C4-2B (cell line): ENCODE results near the gene RIT1.

Experiments
- H3K27ac ChIP-seq: fragments of 450-650 bp; 2 replicates; pipeline ENCODE4 v1.5.1; 2017
- ZFX ChIP-seq: fragments of 450-650 bp; IDR thresholded peaks from 2 replicates; pipeline ENCODE4 v1.6.1; 2017
- TF ChIP-seq, protein P1 (sequence below): fragments of 450-650 bp; conservative IDR thresholded peaks from 2 replicates; pipeline ENCODE4 v1.5.1; 2017; ENCODE audit warnings: mild to moderate bottlenecking

RIT1 gene

DNA sequence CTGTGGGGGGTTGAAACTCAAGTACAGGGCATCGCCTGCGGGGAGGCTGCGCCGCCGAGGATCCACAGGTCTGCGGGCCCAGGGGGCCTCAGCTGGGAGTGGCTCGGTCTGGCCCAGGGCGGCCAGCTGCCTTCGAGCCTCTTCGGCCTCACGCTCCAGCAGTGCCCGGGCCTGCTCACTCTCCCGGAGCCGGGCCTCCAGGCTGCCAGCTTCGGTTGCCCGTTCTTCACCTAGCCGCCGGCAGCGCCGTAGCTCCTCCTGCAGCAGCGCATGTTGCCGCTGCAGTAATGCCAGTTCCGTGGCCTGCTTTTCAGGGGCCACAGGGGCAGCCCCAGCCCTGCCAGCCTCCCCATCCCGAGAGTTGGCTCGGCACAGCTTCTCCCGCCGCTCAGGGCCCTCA, 39.7 kb upstream of the RIT1 start:
- TF ChIP-seq ZFX: no peak
- TF ChIP-seq, protein P1, sequence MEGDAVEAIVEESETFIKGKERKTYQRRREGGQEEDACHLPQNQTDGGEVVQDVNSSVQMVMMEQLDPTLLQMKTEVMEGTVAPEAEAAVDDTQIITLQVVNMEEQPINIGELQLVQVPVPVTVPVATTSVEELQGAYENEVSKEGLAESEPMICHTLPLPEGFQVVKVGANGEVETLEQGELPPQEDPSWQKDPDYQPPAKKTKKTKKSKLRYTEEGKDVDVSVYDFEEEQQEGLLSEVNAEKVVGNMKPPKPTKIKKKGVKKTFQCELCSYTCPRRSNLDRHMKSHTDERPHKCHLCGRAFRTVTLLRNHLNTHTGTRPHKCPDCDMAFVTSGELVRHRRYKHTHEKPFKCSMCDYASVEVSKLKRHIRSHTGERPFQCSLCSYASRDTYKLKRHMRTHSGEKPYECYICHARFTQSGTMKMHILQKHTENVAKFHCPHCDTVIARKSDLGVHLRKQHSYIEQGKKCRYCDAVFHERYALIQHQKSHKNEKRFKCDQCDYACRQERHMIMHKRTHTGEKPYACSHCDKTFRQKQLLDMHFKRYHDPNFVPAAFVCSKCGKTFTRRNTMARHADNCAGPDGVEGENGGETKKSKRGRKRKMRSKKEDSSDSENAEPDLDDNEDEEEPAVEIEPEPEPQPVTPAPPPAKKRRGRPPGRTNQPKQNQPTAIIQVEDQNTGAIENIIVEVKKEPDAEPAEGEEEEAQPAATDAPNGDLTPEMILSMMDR: no peak
- no peak overlapping the region for H3K27ac ChIP-seq

DNA sequence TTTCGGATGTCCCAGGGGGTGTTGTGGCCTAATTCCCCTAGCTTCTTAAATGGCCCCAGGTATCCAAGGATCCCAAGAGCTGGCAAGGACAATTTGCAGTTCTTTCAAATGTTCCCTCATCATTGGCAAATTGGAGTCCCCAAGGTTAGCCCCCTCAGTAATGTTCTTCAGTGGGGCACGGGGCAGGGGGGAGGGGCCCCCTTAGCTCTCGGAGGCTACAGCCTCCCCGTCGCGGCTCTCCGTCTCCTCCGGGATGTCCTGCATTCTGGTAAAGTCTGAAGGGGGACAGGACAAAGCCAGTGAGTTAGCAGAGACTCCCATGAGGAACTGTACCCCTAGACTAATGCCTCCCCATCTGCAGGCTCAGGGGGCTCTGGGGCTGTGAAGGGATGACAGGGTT, 36.6 kb upstream of the RIT1 start:
- H3K27ac ChIP-seq: no peak overlapping the region
- TF ChIP-seq, protein P1: no peak
- TF ChIP-seq ZFX: no peak

DNA sequence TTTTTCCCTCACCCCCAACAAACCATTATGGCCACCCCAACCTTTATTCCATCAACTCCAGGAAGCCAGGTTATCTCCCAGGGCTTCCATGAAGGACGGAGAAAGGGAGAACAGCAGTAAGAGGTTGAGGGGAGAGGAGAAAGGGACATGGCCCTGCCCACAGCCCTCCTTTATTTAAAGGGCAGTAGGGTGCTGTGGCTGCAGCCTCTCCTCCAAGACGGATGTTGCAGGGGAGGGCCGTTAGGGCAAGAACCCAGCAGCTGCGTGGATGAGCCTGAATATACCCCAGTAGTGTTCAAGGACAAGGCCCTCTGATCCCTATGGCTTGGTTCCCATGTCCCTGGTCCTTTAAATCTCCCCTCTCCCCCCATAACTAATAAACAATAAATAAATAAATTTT, 36.1 kb upstream of the RIT1 start:
- no peak overlapping the region for H3K27ac ChIP-seq
- TF ChIP-seq ZFX: no peak
- TF ChIP-seq, protein P1: no peak

DNA sequence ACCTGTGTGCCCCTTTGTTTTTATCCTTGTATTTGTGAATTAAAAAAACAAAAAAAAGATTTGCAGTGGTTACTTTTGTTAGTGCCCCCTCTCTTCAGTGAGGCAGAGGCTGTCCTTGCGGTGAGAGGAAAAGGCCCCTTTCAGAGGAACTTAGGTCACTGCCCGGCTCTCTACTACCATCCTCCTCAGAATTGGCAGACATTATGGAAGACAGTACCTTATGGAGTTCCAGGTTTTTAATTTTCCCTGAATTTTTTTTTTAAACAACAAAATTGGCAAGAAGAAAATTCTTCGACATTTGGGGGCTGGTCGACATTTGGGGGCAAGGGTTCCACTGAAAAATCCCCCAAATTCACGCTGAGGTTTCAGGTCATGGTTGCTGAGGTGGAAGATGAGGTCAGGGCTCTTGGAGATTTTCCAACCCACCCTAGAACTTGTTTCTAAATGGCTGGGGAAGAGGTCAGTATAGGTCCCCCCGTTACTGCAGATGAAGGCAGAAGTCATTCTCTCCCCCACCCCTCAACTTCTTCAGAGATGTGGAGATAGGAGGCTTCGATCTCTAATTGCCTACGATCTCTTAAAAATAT, 35.6 kb upstream of the RIT1 start:
- no peak overlapping the region for H3K27ac ChIP-seq
- TF ChIP-seq ZFX: no peak
- TF ChIP-seq, protein P1: no peak

DNA sequence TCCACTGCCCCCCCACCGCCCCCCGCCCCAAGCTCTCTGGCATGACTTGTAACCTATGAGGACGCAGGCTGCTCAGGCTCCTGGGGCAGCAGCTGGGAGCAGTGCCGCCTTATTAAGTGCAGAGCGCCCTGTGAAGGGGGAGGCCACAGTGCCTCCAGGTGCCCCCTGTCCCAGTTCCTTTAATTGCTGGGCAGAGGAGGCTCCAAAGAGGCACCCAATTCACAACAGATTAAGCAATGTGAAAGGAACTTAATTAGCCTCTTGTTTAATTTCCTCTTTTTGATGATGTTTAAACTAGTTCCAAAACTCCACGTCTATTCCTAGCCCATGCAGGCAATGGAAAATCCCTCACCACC, 33.3 kb upstream of the RIT1 start:
- no peak overlapping the region for H3K27ac ChIP-seq
- TF ChIP-seq, protein P1: no peak
- TF ChIP-seq ZFX: no peak

DNA sequence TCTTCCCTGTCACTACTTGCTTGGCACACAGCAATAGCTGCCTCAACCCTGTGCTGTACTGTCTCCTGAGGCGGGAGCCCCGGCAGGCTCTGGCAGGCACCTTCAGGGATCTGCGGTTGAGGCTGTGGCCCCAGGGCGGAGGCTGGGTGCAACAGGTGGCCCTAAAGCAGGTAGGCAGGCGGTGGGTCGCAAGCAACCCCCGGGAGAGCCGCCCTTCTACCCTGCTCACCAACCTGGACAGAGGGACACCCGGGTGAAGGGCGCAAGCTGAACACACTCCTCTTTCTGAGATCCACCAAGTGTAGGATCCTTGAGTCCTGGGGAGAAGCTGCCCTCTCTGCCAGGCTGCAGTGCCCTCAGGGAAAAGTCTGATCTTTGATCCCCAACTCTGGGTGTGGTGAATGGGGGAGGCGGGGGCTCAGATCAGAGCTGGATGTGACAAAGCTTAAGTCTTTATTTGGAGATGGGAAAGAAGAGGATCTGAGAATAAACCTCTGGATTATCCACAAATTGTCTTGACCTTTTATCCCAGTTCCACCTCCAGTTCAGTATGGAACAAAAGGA, 31.5 kb upstream of the RIT1 start:
- TF ChIP-seq ZFX: no peak
- no peak overlapping the region for H3K27ac ChIP-seq

DNA sequence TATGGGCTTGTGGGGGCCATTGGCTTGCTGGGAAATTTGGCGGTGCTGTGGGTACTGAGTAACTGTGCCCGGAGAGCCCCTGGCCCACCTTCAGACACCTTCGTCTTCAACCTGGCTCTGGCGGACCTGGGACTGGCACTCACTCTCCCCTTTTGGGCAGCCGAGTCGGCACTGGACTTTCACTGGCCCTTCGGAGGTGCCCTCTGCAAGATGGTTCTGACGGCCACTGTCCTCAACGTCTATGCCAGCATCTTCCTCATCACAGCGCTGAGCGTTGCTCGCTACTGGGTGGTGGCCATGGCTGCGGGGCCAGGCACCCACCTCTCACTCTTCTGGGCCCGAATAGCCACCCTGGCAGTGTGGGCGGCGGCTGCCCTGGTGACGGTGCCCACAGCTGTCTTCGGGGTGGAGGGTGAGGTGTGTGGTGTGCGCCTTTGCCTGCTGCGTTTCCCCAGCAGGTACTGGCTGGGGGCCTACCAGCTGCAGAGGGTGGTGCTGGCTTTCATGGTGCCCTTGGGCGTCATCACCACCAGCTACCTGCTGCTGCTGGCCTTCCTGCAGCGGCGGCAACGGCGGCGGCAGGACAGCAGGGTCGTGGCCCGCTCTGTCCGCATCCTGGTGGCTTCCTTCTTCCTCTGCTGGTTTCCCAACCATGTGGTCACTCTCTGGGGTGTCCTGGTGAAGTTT, 30.8 kb upstream of the RIT1 start:
- TF ChIP-seq ZFX: no peak
- TF ChIP-seq, protein P1: no peak
- H3K27ac ChIP-seq: peak overlapping the region; percentile 65
